H1 (cell line): ENCODE results near the gene SLC35B4. TPM values are rescaled to one million over a fixed set of nuclear protein-coding genes. Genes with fewer than 3 reads are reported as not detected.

ENCODE experiments used
- MAFK ChIP-seq: IDR thresholded peaks from 2 replicates; pipeline ENCODE4 v1.6.1; 2012; ENCODE audit warnings: low read depth, mild to moderate bottlenecking, improper control_type of control experiment, low read length
- SRF ChIP-seq: IDR thresholded peaks from 2 replicates; pipeline ENCODE4 v1.6.1; 2011; ENCODE audit warnings: mild to moderate bottlenecking, low read depth, low read length, moderate library complexity
- polyA plus RNA-seq, 7 experiments: library from polyadenylated mRNA; depleted of rRNA in 3 of 7; stranded (reverse) in 5 of 7; unstranded in 2 of 7; fragments of >200 nt in 5 of 7; fragments of 200-250 nt in 2 of 7; gene quantifications; 1 replicate in 5 of 7; 2 replicates in 1 of 7; 4 replicates in 1 of 7; pipeline versions ENCODE4 v1.2.1 to v1.2.3, GENCODE V29; 2011 to 2013; ENCODE audit warnings: missing spikeins in 2 of 7, mixed read lengths in 2 of 7
- total RNA-seq: library from RNA; stranded (reverse); fragmentation: NEBNext Ultra II Directional; extraction: Animal tissue kit (Norgen Biotek cat#: 25700); gene quantifications from 2 replicates; pipeline ENCODE4 v1.2.1, GENCODE V29; 2021

The SLC35B4 gene
- total and polyA plus RNA-seq, 2 of the 8 experiments (the other 6 are each of a cell fraction or from before 2014, with no cell fraction given): 28.9 to 34.6 TPM

- no peak for TF ChIP-seq MAFK
- TF ChIP-seq SRF: no peak
- TF ChIP-seq, all 59 proteins: peak for 0
Observed at GRCh38 chr7:134313543-134313942, 3.2 kb downstream of the SLC35B4 start (continued).
